HepG2 (cell line): Measurements from ENCODE around the gene NFE2L2. TPM values are rescaled to one million over a fixed set of nuclear protein-coding genes. Genes with fewer than 3 reads are reported as not detected.

ENCODE experiments used
- ARID4A ChIP-seq: sonication (generic); formaldehyde crosslinking; IDR thresholded peaks from 2 replicates; pipeline ENCODE4 v1.5.0; 2020; ENCODE audit warnings: mild to moderate bottlenecking, missing genetic modification reagents, borderline replicate concordance
- ATF4 ChIP-seq, 2 experiments: fragments of 450-650 bp in 1 of 2; sonication (generic) in 1 of 2; formaldehyde crosslinking; IDR thresholded peaks; 2 replicates each; pipeline versions ENCODE4 v1.5.0 to v1.8.0; 2020 to 2022; ENCODE audit warnings: mild to moderate bottlenecking in 1 of 2, missing genetic modification reagents in 1 of 2
- ERF ChIP-seq: IDR thresholded peaks from 2 replicates; pipeline ENCODE4 v1.6.1; 2018; ENCODE audit warnings: missing biosample characterization, missing genetic modification reagents
- ETV5 ChIP-seq: IDR thresholded peaks from 2 replicates; pipeline ENCODE4 v1.6.1; 2018; ENCODE audit warnings: missing biosample characterization, missing genetic modification reagents, inconsistent platforms, borderline replicate concordance
- GATAD2A ChIP-seq: IDR thresholded peaks from 2 replicates; pipeline ENCODE4 v1.6.1; 2016
- KMT2B ChIP-seq: IDR thresholded peaks from 2 replicates; pipeline ENCODE4 v1.6.1; 2016; ENCODE audit warnings: missing genetic modification reagents, missing compliant biosample characterization
- RXRB ChIP-seq: IDR thresholded peaks from 2 replicates; pipeline ENCODE4 v1.6.1; 2016; ENCODE audit warnings: borderline replicate concordance, missing genetic modification reagents, missing compliant biosample characterization
- TEAD3 ChIP-seq: optimal IDR thresholded peaks from 2 replicates; pipeline ENCODE3; 2016; ENCODE audit warnings: borderline replicate concordance
- ZFP41 ChIP-seq: sonication (generic); formaldehyde crosslinking; IDR thresholded peaks from 2 replicates; pipeline ENCODE4 v1.4.0; 2020; ENCODE audit warnings: mild to moderate bottlenecking, missing genetic modification reagents, borderline replicate concordance
- ZNF230 ChIP-seq: sonication (generic); formaldehyde crosslinking; IDR thresholded peaks from 2 replicates; pipeline ENCODE4 v1.4.0; 2020; ENCODE audit warnings: mild to moderate bottlenecking, missing genetic modification reagents
- ZNF550 ChIP-seq: sonication (generic); formaldehyde crosslinking; IDR thresholded peaks from 2 replicates; pipeline ENCODE4 v1.4.0; 2020; ENCODE audit warnings: mild to moderate bottlenecking, missing genetic modification reagents, borderline replicate concordance
- polyA plus RNA-seq, 8 experiments: library from polyadenylated mRNA; depleted of rRNA in 3 of 8; stranded (reverse) in 7 of 8; unstranded in 1 of 8; fragments of >200 nt; fragmentation: Illumina TruSeq in 4 of 8; extraction: Trizol in 4 of 8; gene quantifications; 2 replicates each; pipeline versions ENCODE4 v1.2.1 to v1.2.3, GENCODE V29; 2011 to 2016; ENCODE audit warnings: low read depth in 4 of 8, missing spikeins in 1 of 8, mixed read lengths in 1 of 8; ENCODE audit not compliant: insufficient read depth in 1 of 8
- total RNA-seq, 5 experiments: library from RNA; depleted of rRNA; stranded (reverse); fragments of >200 nt; fragmentation: Illumina TruSeq; extraction: Trizol; gene quantifications; 2 replicates each; pipeline ENCODE4 v1.2.3, GENCODE V29; 2016; ENCODE audit warnings: low read depth in 1 of 5
- TF ChIP-seq, protein P1 (sequence below): sonication (generic); formaldehyde crosslinking; IDR thresholded peaks from 2 replicates; pipeline ENCODE4 v1.5.1; 2020; ENCODE audit warnings: missing genetic modification reagents, mild to moderate bottlenecking, borderline replicate concordance
- TF ChIP-seq, protein P2 (sequence below): sonication (generic); IDR thresholded peaks from 2 replicates; pipeline ENCODE4 v1.6.1; 2016; ENCODE audit warnings: low read depth, borderline replicate concordance

Gene NFE2L2
- total and polyA plus RNA-seq, 2 of the 13 experiments (the other 11 are each of a cell fraction or from before 2014, with no cell fraction given) = 84.6 to 215 TPM

- TF ChIP-seq ATF4 (CRISPR knock-in tag; IDR thresholded peaks at IDR 0.05) (peak in 1 of 2 experiments; percentile 98; a peak in 2 of 4 replicates), ERF (CRISPR knock-in tag) (0 out of 2 replicates have a peak, but pooled peaks have one; percentile 19), ZNF550 (CRISPR knock-in tag) (no peak), ARID4A (no peak; the same call in 1 of the 2 replicates), ZNF230 (CRISPR knock-in tag) (no peak), GATAD2A (peak; percentile 87), ZFP41 (no peak), TEAD3 (CRISPR knock-in tag) (peak; percentile 60), KMT2B (CRISPR knock-in tag) (peak; percentile 37; the same call in 1 of the 2 replicates), RXRB (CRISPR knock-in tag) (peak; percentile 58), ETV5 (peak; percentile 53; the same call in 1 of the 2 replicates)
- TF ChIP-seq, protein P1, sequence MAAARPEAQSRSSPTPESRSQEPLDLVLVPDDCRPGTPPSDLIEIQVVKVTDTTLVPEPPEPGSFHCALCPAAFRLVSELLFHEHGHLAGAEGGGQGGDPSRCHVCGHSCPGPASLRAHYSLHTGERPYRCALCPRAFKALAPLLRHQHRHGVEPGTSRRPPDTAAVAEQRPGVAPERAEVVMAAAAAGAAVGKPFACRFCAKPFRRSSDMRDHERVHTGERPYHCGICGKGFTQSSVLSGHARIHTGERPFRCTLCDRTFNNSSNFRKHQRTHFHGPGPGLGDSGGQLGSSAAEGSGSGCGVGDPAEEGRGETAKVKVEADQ (CRISPR knock-in tag) = no peak
- TF ChIP-seq, protein P2, sequence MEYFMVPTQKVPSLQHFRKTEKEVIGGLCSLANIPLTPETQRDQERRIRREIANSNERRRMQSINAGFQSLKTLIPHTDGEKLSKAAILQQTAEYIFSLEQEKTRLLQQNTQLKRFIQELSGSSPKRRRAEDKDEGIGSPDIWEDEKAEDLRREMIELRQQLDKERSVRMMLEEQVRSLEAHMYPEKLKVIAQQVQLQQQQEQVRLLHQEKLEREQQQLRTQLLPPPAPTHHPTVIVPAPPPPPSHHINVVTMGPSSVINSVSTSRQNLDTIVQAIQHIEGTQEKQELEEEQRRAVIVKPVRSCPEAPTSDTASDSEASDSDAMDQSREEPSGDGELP = no peak
These were observed 22.2 kb downstream of the NFE2L2 start (continued) for GRCh38 chr2:177242121-177242987.
